ENCODE measurements around the gene MED12.

GRCh38 chrX:71070531-71070930 lies 47.9 kb upstream of the MED12 start:
- TF ChIP-seq CTCF (IDR thresholded peaks at IDR 0.05) (no peak), POLR2A (IDR thresholded peaks at IDR 0.05) (no peak)
